Activated T-cell treated with anti-CD3 and anti-CD28 coated beads, Interleukin-2, amount 50 U/mL, for 24 hours (primary cell): Measurements from ENCODE around the gene LRRC75B.

Experiments used
- DNase-seq: peaks from one replicate; pipeline ENCODE4 v3.0.0-alpha.2; 2020
- H3K27ac Mint-ChIP-seq: 2 replicates; pipeline ENCODE4 v1.8.0; 2020; ENCODE audit warnings: mild to moderate bottlenecking, mixed read lengths
- H3K27me3 Mint-ChIP-seq: 2 replicates; pipeline ENCODE4 v1.8.0; 2020; ENCODE audit warnings: mixed read lengths
- H3K36me3 Mint-ChIP-seq: 2 replicates; pipeline ENCODE4 v1.8.0; 2020; ENCODE audit warnings: low read depth, mixed read lengths
- H3K4me1 Mint-ChIP-seq: 2 replicates; pipeline ENCODE4 v1.8.0; 2020; ENCODE audit warnings: low read depth, mixed read lengths
- H3K4me3 Mint-ChIP-seq: 2 replicates; pipeline ENCODE4 v1.8.0; 2020; ENCODE audit warnings: mild to moderate bottlenecking, moderate library complexity, mixed read lengths
- H3K9me3 Mint-ChIP-seq: 2 replicates; pipeline ENCODE4 v1.8.0; 2020; ENCODE audit warnings: mixed read lengths

LRRC75B gene

GRCh38 chr22:24541681-24542515 lies 51.0 kb downstream of the LRRC75B start:
- no peak for DNase-seq
- no peaks in the 10 kb centered on the region for H3K9me3 Mint-ChIP-seq
- H3K27me3 Mint-ChIP-seq: no peaks in the 10 kb centered on the region
- no peak overlapping the region for H3K27ac Mint-ChIP-seq
- peaks cover 76% of the 10 kb centered on the region for H3K36me3 Mint-ChIP-seq
- H3K4me3 Mint-ChIP-seq: no peak overlapping the region
- H3K4me1 Mint-ChIP-seq: no peaks in the 10 kb centered on the region

DNA sequence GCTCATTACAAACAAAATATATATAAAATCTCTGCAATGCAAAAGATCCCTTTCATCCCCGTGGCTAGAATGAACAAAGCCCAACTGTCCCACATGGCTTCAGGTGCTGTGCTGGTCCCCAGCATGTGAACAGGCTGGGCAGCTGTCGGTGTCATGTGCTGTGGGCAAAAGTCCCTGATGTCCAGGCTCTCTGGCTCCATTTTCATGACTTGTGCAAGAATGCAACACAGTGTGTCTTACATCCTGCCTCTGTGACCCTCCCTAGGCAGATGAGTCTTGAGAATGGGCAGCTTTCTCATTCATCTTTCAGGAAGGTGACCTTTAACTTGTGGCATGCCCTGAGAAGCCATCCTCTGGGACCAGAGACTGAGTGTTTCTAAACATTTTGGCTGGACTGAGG lies 52.4 kb downstream of the LRRC75B start:
- no peak for DNase-seq
- Mint-ChIP-seq H3K27me3 (no peaks in the 10 kb centered on the region), H3K36me3 (peaks cover 63% of the 10 kb centered on the region), H3K4me1 (no peaks in the 10 kb centered on the region), H3K4me3 (no peak overlapping the region), H3K27ac (no peak overlapping the region), H3K9me3 (no peaks in the 10 kb centered on the region)

DNA sequence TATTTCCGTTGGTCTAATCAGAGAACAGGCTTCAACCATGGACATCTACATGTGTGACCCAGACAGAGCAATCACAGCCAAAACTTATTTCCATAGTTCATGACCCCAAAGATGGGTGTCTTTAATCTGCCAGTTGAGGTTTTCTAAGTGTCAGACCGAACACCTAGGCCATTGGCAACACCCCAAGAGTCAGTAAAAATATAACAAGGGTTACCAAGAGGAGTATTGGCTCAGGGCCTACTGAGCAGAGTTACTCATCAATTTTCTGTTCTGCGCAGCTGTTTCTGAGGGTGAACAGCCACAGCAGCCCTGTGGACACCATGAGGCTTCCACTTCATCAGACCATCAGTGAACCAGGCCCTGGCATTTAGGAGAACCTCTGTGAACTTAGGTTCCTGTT lies 56.8 kb downstream of the LRRC75B start:
- Mint-ChIP-seq H3K27ac (no peak overlapping the region), H3K4me3 (no peak overlapping the region), H3K9me3 (no peaks in the 10 kb centered on the region)

More for the DNA sequence above, 56.8 kb downstream of the LRRC75B start:
- Mint-ChIP-seq H3K36me3 (peaks cover 20% of the 10 kb centered on the region), H3K27me3 (no peaks in the 10 kb centered on the region), H3K4me1 (no peaks in the 10 kb centered on the region)
- DNase-seq: no peak
